GM20000 (cell line): ENCODE data around the gene NASP.

Source experiments
- DNase-seq: peaks from one replicate; pipeline ENCODE4 v3.0.0; 2012; ENCODE audit warnings: low spot score
- TF ChIP-seq, protein P1 (sequence below): IDR thresholded peaks from 2 replicates; pipeline ENCODE4 v1.5.1; 2012; ENCODE audit warnings: mild to moderate bottlenecking, control low read depth; ENCODE audit errors: extremely low read depth, missing control alignments

Gene NASP

GRCh38 chr1:45570631-45571030 lies 13.2 kb upstream of the NASP start:
- no peak for DNase-seq
- TF ChIP-seq, protein P1, sequence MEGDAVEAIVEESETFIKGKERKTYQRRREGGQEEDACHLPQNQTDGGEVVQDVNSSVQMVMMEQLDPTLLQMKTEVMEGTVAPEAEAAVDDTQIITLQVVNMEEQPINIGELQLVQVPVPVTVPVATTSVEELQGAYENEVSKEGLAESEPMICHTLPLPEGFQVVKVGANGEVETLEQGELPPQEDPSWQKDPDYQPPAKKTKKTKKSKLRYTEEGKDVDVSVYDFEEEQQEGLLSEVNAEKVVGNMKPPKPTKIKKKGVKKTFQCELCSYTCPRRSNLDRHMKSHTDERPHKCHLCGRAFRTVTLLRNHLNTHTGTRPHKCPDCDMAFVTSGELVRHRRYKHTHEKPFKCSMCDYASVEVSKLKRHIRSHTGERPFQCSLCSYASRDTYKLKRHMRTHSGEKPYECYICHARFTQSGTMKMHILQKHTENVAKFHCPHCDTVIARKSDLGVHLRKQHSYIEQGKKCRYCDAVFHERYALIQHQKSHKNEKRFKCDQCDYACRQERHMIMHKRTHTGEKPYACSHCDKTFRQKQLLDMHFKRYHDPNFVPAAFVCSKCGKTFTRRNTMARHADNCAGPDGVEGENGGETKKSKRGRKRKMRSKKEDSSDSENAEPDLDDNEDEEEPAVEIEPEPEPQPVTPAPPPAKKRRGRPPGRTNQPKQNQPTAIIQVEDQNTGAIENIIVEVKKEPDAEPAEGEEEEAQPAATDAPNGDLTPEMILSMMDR = no peak

- no peak for DNase-seq
Measured at GRCh38 chr1:45573231-45573804, 10.5 kb upstream of the NASP start.

DNA sequence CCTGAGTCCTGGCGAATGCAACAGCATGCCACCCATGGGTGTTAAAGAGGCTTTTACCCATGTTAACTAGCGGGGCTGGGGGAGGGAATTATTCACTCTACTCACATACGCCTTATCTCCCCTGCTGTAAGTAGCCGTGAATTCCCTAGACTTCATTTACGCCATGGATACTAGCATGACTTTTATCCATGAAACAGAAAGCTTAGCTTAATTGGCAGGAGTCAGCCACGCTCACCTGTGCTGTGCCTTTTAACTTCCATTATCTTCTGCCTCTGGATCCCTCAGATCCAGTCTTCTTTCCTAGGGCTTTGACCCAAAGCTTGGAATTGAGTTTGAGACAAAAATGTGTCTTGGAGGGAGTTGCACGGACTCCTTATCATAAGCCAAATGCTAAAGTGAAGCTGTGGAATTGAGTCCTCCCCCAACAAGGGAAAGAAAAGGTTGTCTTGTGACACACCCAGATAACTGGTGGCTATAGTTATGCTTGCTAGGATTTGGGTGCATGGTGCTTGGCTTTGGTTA lies 9.7 kb upstream of the NASP start:
- TF ChIP-seq, protein P1 = no peak
- DNase-seq = no peak

More at GRCh38 chr1:45573231-45573804, 10.5 kb upstream of the NASP start:
- TF ChIP-seq, protein P1 = no peak

- peak; percentile 95 for DNase-seq
- TF ChIP-seq, protein P1 = no peak
Measured at GRCh38 chr1:45583264-45583665, 576 bp upstream of the NASP start.

- TF ChIP-seq, protein P1 = no peak
- DNase-seq = peak; percentile 90
Measured at GRCh38 chr1:45584351-45585109, 689 bp downstream of the NASP start.

DNA sequence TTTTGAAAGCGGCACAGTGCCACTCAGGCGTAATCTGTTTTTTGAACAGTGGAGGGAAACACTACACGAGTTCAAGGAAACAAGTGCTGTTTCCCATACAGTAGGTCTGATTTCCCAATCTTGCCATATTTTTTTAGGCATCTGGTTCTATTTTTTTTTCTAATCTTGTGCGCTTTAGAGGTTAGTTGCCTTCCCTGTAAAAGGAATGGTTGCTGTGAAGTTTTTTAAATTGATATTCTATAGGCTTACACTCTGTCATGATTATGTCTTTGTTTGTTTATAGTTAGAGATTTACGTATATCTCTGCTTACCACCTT lies 1.2 kb downstream of the NASP start:
- DNase-seq = no peak
- TF ChIP-seq, protein P1 = no peak

DNA sequence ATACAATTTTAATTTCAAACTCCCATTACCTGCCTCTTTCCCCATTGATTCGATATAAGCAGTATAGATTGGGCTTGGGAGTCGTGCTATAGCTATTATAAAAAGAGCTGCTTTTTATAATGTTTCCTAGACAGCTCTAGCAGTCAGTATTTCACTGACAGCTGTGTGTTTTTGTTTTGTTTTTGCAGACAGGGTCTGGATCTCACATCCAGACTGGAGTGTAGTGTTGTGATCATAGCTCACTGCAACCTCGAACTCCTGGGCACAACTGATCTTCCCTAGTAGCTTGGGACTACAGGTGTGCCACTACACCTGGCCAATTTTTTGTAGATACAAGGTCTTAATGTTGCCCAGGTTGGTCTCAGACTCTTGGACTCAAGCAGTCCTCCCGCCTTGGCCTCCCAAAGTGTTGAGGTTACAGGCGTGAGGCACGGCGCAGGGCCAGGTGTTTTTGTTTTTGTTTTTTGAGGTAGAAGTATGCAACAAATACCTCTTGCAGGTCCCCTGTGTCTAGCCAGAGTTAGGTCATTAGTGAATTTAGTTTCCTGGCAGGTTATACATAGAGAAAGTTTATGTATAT lies 1.7 kb downstream of the NASP start:
- no peak for DNase-seq
- TF ChIP-seq, protein P1 = no peak
